GM19023 (cell line): ENCODE data around the gene PGBD5.
A peak's percentile ranks its signal among the peaks of the same experiment; 100 is the strongest.
"Not testable (repeated sequence)": the region's sequence is repeated elsewhere in the genome, so short reads cannot be mapped to it uniquely, and the experiment has no call there.

Experiments
- ATAC-seq: cut with Tn5 transposase; IDR thresholded peaks from one replicate; pipeline ENCODE4 v1.9.1; 2021; ENCODE audit warnings: mild to moderate bottlenecking, moderate library complexity; ENCODE audit not compliant: unreplicated experiment

The PGBD5 gene, protein sequence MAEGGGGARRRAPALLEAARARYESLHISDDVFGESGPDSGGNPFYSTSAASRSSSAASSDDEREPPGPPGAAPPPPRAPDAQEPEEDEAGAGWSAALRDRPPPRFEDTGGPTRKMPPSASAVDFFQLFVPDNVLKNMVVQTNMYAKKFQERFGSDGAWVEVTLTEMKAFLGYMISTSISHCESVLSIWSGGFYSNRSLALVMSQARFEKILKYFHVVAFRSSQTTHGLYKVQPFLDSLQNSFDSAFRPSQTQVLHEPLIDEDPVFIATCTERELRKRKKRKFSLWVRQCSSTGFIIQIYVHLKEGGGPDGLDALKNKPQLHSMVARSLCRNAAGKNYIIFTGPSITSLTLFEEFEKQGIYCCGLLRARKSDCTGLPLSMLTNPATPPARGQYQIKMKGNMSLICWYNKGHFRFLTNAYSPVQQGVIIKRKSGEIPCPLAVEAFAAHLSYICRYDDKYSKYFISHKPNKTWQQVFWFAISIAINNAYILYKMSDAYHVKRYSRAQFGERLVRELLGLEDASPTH

DNA sequence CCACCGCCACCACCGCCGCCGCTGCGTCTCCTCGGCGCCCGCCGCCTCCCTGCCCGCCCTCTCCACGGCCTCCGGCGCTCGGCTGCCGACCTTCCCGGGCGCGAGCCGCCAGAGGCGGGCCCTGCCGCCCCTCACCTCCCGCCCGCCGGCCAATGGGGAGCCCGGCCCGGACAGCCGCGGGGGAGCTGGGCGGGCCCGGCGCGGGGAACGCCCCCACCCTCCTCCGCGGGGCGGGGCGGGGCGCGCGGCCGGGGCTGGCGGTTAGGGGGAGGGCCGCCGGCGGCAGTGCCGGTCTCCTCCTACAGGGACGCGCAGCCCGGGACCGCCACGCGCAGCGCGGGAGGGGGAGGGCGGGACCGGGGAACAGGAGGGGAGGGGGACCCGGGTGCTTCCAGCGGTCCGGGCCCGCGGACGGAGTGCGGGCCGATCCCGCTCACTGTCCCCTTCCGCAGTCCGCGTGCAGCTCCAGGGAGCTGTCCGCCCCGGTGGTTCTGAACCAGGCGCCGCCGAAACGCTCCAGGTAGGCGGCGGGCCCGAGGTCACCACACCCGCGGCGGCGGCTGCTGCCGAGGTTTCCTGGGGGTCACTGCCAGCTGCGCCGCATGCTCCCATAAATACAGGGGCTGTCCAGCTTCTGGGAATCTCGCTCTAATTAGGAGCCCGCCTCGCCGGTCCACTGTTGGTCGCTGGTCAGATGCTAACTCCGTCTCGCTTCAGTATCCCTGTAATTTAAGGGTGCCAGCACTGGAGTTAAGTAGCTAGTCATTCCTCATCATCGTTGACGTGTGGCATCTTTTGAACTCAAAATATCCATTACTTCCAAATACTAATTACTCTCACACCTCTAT, at the start of gene PGBD5:
Gene PGBD5, minus strand, starts transcription at position 87 of the 848 bp plus-strand sequence. CDS start 404 bp downstream, outside the sequence.
- peak; percentile 72 for ATAC-seq

DNA sequence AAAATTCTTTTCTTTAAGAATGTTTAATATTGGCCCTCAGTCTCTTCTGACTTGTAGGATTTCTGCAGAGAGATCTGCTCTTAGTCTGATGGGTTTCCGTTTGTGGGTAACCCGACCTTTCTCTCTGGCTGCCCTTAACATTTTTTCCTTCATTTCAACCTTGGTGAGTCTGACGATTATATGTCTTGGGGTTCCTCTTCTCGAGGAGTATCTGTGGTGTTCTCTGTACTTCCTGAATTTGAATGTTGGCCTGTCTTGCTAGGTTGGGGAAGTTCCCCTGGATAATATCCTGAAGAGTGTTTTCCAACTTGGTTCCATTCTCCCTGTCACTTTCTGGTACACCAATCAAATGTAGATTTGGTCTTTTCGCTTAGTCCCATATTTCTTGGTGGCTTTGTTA, 48.8 kb upstream of the PGBD5 start:
- ATAC-seq, result not testable (repeated sequence)

DNA sequence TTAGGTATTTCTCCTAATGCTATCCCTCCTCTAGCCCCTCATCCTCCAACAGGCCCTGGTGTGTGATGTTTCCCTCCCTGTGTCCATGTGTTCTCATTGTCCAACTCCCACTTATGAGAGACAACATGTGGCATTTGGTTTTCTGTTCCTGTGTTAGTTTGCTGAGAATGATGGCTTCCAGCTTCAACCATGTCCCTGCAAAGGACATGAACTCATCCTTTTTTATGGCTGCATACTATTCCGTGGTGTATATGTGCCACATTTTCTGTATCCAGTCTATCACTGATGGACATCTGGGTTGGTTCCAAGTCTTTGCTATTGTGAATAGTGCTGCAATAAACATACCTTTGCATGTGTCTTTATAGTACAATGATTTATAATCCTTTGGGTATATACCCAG, 44.6 kb upstream of the PGBD5 start:
- not testable (repeated sequence) for ATAC-seq

DNA sequence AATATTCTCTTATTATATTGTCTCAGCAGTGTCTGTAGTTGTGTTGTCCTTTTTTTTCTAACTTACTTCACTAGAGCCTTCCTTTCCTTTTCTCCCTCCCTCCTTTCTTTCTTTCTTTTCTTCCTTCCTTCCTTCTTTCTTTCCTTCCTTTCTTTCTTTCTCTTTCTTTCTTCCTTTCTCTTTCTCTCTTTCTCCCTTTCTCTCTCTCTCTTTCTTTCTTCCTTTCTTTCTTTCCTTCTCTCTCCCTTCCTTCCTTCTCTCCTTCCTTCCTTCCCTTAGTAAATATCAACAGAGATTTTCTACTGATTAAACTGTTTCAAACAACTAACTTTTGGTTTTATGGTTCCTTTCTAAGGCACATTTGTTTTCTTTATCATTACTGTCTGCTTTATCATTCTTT, 43.1 kb upstream of the PGBD5 start:
- ATAC-seq, result no peak

DNA sequence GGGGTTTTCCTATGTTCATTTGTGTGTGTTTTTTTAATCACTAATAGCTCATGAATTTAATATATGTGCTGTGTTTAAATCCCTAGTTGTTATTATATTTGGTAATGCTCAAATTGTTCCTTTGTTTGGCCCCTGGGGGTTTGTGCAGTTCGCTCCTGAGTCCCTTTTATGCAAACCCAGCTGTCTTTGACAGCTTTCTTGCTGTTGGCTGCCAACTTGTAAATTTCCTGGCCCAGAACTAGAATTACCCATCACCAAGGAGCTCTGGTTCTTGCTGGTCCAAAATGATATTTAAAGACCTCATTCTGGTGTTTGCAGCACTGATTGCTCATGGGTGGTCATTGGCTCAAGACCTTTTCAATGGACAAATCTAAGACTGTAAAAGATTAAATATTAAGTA, 39.6 kb upstream of the PGBD5 start:
- no peak for ATAC-seq

DNA sequence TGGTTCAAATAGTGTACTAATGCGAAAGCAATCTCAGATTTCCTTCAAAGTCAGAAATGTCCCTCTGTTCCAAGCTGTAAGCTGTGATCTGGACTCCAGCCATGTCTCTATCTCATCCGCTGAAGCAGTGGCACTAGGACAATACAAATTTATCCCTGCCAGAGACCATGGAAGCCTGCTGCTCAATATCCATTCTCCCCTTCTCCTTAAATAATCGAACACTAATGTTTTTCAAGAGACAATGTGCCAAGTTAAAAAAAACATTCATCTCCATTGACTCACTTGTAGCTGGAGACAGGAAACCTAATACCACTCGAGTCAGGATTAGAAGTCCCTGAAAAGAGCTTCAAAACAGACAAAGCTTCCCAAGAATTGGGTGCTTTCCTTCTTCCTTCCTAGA, 38.5 kb upstream of the PGBD5 start:
- ATAC-seq, result no peak

DNA sequence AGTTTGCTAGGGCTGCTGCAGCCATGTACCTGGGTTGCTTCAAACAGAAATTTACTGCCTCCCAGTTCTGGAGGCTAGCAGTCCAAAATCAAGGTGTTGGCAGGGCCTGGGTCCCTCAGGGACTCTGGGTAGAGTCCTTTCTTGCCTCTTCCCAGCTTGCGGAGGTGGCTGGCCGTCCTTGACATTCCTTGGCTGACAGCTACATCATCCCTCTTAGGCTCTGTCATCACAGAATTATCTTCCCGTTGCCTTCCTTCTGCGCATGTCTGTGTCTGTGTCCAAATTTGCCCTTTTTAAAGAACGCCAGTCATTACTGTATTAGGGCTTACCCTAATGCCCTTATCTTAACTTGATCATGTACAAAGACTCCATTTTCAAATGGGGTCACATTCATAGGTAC, 37.6 kb upstream of the PGBD5 start:
- ATAC-seq, result no peak

DNA sequence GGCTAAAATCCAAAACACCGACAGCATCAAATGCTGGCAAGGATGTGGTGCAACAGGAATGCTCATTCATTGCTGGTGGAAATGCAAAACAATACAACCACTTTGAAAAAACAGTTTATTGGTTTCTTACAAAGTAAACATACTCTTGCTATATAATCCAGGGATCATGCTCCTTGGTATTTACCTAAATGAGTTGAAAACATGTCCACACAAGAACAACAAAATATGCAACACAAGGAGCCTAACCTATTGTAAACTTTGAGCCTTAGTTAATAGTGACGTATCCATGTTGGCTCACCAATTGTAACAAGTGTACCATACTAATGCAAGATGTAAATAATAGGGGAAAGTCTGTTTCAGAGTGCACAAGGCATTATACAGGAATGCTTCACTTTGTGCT, 37.2 kb upstream of the PGBD5 start:
- ATAC-seq, result no peak

DNA sequence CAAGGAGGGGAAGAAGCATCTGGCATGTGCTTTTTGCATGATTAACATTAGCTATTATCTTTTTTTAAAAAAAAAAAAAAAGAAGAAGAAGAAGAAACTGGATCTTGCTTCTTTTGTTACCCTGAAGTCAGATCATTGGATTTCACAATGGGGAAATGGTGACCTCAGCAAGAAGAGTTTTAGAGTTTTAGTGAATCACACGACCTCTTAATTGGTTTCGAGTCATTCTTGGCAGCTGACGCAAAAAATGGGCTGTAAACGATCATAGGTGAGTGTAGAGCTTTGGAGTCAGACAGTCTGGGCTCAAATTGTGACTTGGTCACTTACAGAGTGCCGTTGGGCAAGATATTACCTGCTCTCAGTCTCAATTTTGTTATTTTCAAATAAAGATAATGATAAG, 33.3 kb upstream of the PGBD5 start:
- ATAC-seq, result no peak

DNA sequence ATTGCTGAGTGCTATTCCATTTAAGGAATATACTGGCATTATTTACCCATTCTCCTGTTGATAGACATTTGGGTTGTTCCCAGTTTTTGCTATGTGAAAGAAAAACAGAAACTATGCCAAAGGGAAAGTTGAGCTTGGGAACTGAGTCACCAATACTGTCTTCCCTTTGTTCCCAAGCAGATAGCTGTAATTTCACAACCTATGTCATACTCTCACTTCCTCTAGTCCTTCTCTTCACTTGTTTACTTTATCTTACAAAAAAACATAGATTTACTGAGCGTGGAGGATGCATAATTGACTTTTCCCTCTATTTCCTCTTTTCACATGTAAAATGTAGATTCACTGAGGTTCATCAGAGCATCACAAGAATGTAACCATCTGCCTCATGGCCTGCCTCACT, 32.4 kb upstream of the PGBD5 start:
- ATAC-seq, result no peak

DNA sequence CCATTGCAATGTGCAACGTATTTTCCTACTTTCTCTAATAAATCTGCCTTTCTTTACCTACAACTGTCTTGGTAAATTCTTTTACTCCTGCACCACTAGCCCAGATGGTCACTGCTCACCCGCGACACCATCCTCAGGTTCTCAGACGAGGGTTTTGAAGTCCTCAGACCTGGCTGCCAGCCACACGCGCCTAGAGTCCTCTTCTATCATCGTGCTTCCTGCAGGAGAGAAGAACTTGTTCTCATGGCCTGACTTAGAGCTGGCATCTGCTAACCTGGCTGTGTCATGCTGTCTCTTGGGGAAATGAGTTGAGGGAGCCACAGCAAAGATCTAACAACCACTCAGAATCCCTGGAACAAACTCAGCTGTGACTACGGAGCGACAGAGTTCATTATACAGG, 30.3 kb upstream of the PGBD5 start:
- ATAC-seq, result no peak

DNA sequence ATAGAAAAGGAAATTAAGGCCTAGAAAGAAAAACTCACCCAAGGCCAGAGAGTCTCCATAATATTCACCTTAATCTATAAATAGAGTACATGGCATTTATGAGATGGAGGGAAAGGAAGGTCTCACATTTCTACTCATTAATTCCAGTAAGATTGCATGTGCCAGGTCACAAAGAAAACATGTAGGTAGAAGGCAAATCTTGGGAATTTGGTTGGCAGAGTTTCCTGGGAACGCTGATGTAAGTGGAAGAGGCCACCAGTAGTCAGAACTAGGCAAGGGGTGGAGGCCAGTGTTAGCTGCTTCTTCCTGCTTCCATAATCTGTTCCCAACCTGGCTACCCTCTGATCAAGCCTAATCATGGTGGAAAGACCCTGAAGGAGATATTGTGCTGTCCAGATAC, 29.2 kb upstream of the PGBD5 start:
- ATAC-seq, result no peak

DNA sequence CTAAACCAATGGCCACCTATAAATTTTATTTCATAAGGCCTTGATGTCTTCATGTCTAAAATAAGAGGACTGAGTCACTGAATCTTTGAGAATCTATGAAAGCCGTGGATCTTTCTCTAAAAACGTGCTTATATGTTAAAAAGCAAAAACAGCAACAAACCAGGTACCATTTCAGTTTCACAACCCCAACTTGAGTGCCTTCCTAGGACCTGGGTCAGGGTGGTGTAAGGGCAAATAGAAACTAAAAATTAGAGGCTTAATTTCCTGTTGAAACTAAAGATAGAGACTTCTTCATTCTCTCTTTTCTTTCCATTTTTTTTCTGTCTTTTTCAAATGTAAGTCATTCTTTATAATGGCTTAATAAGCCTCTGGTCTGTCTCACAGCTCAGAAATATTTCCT, 27.2 kb upstream of the PGBD5 start:
- ATAC-seq, result no peak

DNA sequence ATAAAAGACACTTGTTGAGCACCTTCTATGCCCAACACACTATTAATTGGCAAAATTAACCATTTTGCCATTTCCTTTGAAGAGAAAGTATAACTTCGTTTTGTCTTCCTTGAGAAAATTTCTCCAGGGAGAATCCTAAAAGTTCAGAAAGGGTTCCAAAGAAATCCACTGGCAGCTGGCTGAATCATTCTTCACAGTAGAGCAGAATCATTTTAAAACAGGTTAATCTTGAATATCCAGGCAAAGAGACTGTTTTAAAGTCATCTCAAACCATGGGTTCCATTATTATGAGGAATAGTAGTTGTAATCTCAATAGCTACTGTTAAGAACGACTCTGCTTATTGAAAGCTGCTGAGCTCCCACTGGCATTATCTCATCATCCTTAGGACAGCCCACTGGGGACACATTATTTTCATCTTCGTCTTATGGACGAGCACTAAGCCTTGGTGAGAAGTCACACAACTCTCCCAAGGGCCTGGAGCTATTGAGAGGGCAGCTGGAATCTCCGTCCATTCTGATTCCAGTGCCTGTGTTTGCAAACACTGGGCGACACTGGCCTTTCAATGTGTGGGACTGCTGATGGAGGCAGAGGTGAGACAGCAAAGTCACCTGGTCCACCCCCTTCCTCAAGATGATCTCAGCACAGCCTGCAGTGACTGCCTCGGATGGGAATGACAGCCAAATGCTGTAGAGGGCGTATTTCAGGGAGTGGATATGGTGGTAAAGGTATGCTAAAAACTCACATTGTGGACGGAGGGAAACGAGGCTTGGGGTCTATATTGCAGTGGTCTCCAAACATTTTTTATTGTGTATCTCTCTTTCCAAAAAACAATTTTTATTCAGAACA, 15.3 kb upstream of the PGBD5 start:
- ATAC-seq, result no peak

DNA sequence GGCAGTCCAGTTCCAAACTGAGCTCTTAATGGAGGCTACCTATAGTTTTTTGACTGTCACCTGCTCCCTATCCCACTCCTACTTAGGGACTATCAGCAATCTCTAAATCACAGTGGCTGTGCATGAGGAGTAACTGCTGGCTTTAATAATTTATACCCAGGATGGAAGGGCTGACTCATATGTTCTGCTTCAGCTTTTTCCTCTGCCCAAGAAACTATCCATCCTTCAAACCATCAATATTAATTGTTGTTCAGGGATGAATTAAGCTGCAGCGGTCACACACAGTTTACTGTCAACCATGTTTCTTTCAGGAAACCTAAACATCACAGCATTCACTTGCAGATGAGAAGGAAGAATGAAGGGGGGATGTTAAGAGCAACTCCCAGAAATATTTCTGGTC, 9.0 kb upstream of the PGBD5 start:
- no peak for ATAC-seq

DNA sequence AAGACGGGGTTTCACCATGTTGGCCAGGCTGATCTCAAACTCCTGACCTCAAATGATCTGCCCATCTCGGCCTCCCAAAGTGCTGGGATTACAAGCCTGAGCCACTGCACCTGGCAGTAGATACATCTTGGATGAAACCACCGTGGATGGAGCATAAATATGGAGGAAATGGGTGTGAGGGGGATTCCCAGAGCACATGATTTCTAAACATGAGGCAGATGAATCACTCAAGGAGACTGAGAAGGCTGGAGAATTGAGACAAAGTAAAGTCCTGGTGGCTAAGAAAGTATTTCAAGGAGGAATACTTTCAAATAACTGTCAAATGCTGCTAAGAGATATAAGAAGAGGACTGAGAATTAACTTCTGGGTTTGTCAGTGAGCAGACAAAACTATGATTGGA, 5.4 kb upstream of the PGBD5 start:
- ATAC-seq, result no peak

DNA sequence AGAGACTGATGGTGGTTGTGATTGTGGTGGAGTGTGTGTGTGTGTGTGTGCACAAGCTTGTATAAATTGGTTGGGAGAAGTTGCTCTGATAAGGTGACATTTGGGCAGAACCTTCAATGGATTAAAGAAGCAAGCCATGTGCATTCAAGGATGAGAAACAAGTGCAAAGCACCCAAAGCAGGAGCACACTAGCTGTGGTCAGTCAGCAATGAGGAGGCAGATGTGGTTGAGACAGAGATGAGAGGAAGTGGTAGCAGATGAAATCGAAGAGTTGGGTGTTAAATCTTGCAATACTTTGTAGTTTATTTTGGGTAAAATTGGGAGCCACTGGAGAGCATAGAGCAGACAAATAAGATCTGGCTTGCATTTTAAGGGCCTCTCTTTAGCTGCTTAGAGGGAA, 4.4 kb upstream of the PGBD5 start:
- ATAC-seq, result no peak

DNA sequence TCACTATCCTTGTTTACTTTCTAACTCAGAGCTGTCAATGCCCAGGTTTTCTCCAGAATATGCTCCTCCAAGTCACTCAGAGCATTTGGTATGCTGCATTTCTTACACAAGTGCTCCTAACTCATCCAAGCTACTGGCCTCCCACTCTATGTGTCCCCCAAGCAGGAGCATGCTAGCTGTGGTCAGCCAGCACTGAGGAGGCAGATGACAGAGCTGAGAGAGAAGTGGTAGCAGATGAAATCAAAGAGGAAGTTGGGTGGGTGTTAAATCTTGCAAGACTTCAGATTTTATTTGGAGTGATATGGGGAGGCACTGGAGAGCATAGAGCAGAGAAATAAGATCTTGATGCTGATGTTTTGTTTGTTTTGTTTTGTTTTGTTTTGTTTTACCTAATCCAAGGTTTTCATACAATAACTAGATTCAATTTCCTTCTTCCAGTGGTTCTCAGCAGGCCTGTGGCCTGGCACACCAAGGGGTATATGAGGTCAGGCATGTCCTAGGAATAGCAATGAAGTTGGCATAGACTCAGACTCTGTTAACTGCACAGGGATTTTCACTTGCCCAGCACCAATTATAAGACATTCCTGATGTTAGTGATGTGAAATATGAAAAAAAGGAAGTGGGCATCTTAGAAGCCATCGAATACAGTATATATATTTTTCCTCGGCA, 3.1 kb upstream of the PGBD5 start:
- ATAC-seq, result no peak

DNA sequence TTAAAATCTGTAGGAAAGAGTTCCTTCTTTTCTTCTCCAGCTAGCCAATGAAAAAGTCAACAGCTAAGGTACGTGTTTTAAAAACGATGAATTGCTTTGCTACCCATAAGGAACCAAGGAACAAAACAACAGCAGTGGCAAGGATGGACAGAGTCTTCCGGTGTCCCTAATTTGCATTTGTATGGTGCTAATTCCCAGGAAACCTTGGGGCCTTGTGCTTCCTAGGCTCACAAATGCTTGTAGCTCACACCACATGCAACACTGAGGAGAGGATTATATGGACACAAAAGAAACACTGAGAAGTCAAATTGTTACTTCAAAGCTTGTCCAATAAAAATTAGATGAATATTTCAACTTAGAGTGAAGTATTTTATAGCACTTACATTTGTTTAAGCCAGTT, 1.8 kb upstream of the PGBD5 start:
- ATAC-seq, result no peak

DNA sequence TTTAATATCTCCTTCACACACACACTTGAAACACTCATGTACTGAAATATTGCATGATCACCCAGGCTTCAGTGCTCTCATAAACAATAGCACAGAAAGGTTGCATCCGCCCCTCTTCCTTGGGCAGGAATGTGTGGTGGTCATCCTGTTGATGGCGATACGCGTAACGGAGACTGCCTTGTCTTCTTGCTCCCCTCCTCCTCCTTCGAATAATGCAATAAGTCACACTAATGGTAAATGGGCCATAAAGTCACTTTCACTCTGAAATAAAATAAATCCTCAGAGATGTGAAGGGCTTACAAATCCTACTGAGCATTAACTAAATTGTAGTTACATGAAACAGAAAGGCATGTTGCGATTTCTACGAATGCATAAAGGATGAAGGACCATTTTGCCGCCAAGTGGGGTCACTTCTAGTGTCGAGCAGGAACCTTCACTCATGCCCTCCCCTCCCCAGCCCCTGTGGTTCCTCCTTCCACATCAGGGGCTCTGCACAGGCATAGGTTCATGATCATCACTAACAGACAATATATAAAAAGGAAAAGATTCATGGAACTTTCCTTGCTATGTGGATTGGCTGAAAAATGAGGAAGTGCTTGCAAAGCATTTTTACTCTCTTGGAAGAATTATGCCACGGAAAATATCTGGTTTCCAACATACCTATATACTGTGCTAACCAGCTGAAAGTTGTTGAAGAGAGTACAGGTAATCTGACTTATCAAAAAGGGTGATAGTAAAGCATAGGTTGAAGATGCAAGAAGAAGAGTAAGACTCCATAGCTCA, 1.2 kb upstream of the PGBD5 start:
- no peak for ATAC-seq
